ENCODE results near the gene PTPRD.

The PTPRD gene

GRCh38 chr9:8390571-8390970 is 2222.2 kb downstream of the PTPRD start:
- DNase-seq (ENCODE audit: low read depth in 2 of 2), result no peak

- no peak for DNase-seq (ENCODE audit: low read depth in 2 of 2)
These were observed 2223.3 kb downstream of the PTPRD start for GRCh38 chr9:8389531-8389930.

- no peak for DNase-seq (ENCODE audit: low read depth in 2 of 2)
These were observed 2224.7 kb downstream of the PTPRD start for GRCh38 chr9:8388132-8388531.

GRCh38 chr9:8384091-8384490 is 2228.7 kb downstream of the PTPRD start:
- DNase-seq (ENCODE audit: low read depth in 2 of 2), result peak; percentile 90 to 91

- DNase-seq (ENCODE audit: low read depth in 2 of 2), result no peak
These were observed 2229.8 kb downstream of the PTPRD start for GRCh38 chr9:8382777-8383527.

GRCh38 chr9:8382266-8382665 is 2230.5 kb downstream of the PTPRD start:
- DNase-seq (ENCODE audit: low read depth in 2 of 2), result no peak

GRCh38 chr9:8381601-8382000 is 2231.2 kb downstream of the PTPRD start:
- DNase-seq (ENCODE audit: low read depth in 2 of 2), result no peak

GRCh38 chr9:8374471-8374870 is 2238.3 kb downstream of the PTPRD start:
- DNase-seq (ENCODE audit: low read depth in 2 of 2), result no peak

GRCh38 chr9:8371686-8372085 is 2241.1 kb downstream of the PTPRD start:
- no peak for DNase-seq (ENCODE audit: low read depth in 2 of 2)

- no peak for DNase-seq (ENCODE audit: low read depth in 2 of 2)
These were observed 2246.5 kb downstream of the PTPRD start for GRCh38 chr9:8366161-8366926.

- DNase-seq (ENCODE audit: low read depth in 2 of 2), result no peak
These were observed 2247.2 kb downstream of the PTPRD start for GRCh38 chr9:8365466-8366160.

GRCh38 chr9:8365029-8365428 is 2247.8 kb downstream of the PTPRD start:
- peak; percentile 48 to 66 for DNase-seq (ENCODE audit: low read depth in 2 of 2)

- DNase-seq (ENCODE audit: low read depth in 2 of 2), result no peak
These were observed 2248.6 kb downstream of the PTPRD start for GRCh38 chr9:8364026-8364752.

GRCh38 chr9:8362250-8362649 is 2250.6 kb downstream of the PTPRD start:
- DNase-seq (ENCODE audit: low read depth in 2 of 2), result no peak

- DNase-seq (ENCODE audit: low read depth in 2 of 2), result no peak
These were observed 2251.4 kb downstream of the PTPRD start for GRCh38 chr9:8361364-8361763.

GRCh38 chr9:8356406-8356805 is 2256.4 kb downstream of the PTPRD start:
- DNase-seq (ENCODE audit: low read depth in 2 of 2), result no peak

- no peak for DNase-seq (ENCODE audit: low read depth in 2 of 2)
These were observed 2261.4 kb downstream of the PTPRD start for GRCh38 chr9:8351436-8351835.

GRCh38 chr9:8349901-8350300 is 2262.9 kb downstream of the PTPRD start:
- peak; percentile 20 for DNase-seq (ENCODE audit: low read depth in 2 of 2)

GRCh38 chr9:8349376-8349775 is 2263.4 kb downstream of the PTPRD start:
- no peak for DNase-seq (ENCODE audit: low read depth in 2 of 2)

- DNase-seq (ENCODE audit: low read depth in 2 of 2), result no peak
These were observed 2264.0 kb downstream of the PTPRD start for GRCh38 chr9:8348756-8349155.

GRCh38 chr9:8346296-8346695 is 2266.5 kb downstream of the PTPRD start:
- DNase-seq (ENCODE audit: low read depth in 2 of 2), result peak; percentile 56 to 66
